GM23248 (cell line): Measurements from ENCODE around the gene PEX26.
"Not testable (repeated sequence)": the region's sequence is repeated elsewhere in the genome, so short reads cannot be mapped to it uniquely, and the experiment has no call there.

Experiments
- EZH2 ChIP-seq: fragments of 200-600 bp; sonication (generic); IDR thresholded peaks from 2 replicates; pipeline ENCODE4 v1.6.1; 2018; ENCODE audit warnings: antibody characterized with exemption, mild to moderate bottlenecking; ENCODE audit not compliant: insufficient read depth, poor library complexity, severe bottlenecking
- EZH2phosphoT487 ChIP-seq: fragments of 200-600 bp; sonication (generic); IDR thresholded peaks from 2 replicates; pipeline ENCODE4 v1.6.1; 2018; ENCODE audit warnings: antibody characterized with exemption, moderate library complexity, mild to moderate bottlenecking, low read depth; ENCODE audit not compliant: insufficient read depth

DNA sequence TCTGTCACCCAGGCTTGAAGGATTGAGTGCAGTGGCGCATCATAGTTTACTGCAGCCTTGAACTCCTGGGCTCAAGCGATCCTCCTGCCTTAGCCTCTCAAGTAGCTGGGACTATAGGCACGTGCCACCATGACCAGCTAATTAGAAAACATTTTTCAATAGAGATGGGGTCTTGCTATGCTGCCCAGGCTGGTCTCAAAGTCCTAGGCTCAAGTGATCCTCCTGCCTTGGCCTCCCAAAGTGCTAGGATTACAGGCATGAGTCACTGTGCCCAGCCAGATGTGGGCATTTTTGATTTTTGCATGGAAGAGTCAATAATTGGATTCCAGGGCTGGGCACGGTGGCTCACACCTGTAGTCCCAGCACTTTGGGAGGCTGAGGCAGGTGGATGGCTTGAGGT, 3.9 kb upstream of the PEX26 start:
- not testable (repeated sequence) for TF ChIP-seq EZH2, EZH2phosphoT487
